Mononuclear cell (primary cell): ENCODE results near the gene SIMC1. TPM values are rescaled to one million over a fixed set of nuclear protein-coding genes. Genes with fewer than 3 reads are reported as not detected.
"Not testable (repeated sequence)": the region's sequence is repeated elsewhere in the genome, so short reads cannot be mapped to it uniquely, and the experiment has no call there.

Experiments
- H3K27me3 ChIP-seq: 2 replicates; pipeline ENCODE4 v1.6.0; 2011; ENCODE audit warnings: low read length, control low read depth; ENCODE audit not compliant: insufficient read depth
- H3K4me1 ChIP-seq: 2 replicates; pipeline ENCODE4 v1.5.1; 2011; ENCODE audit warnings: mild to moderate bottlenecking, low read length, control low read depth; ENCODE audit not compliant: insufficient read depth
- H3K4me3 ChIP-seq: 2 replicates; pipeline ENCODE4 v1.5.1; 2011; ENCODE audit warnings: mild to moderate bottlenecking, low read length, moderate library complexity
- H3K9me3 ChIP-seq: 2 replicates; pipeline ENCODE4 v1.5.1; 2011; ENCODE audit warnings: low read depth, mild to moderate bottlenecking, control low read depth, low read length
- total RNA-seq: library from RNA; depleted of rRNA; stranded (reverse); fragments of >200 nt; gene quantifications from one replicate; pipeline ENCODE4 v1.2.3, GENCODE V29; 2012

The SIMC1 gene
- 11.5 TPM for total RNA-seq

GRCh38 chr5:176237971-176238644 lies at the start of gene SIMC1:
Gene SIMC1 (plus strand): TSS chr5:176238424. CDS start chr5:176238509, 85 bp downstream.
- peak within 1 kb of the TSS; percentile 36 for H3K4me3 ChIP-seq
- not testable (repeated sequence) for H3K4me1 ChIP-seq

GRCh38 chr5:176188506-176189193 lies 49.6 kb upstream of the SIMC1 start:
- Histone ChIP-seq H3K9me3 (no peaks in the 10 kb centered on the region), H3K4me1 (no peaks in the 10 kb centered on the region), H3K27me3 (no peaks in the 10 kb centered on the region), H3K4me3 (no peak overlapping the region)

More at GRCh38 chr5:176237971-176238644, at the start of gene SIMC1:
- H3K9me3 ChIP-seq, H3K27me3 ChIP-seq: not testable (repeated sequence)

GRCh38 chr5:176189857-176190256 lies 48.4 kb upstream of the SIMC1 start:
- no peak overlapping the region for H3K4me3 ChIP-seq
- no peaks in the 10 kb centered on the region for H3K4me1 ChIP-seq
- H3K9me3 ChIP-seq: no peaks in the 10 kb centered on the region
- no peaks in the 10 kb centered on the region for H3K27me3 ChIP-seq

GRCh38 chr5:176190886-176191755 lies 47.1 kb upstream of the SIMC1 start:
- Histone ChIP-seq H3K4me1 (no peaks in the 10 kb centered on the region), H3K27me3 (no peaks in the 10 kb centered on the region), H3K4me3 (no peak overlapping the region), H3K9me3 (no peaks in the 10 kb centered on the region)

DNA sequence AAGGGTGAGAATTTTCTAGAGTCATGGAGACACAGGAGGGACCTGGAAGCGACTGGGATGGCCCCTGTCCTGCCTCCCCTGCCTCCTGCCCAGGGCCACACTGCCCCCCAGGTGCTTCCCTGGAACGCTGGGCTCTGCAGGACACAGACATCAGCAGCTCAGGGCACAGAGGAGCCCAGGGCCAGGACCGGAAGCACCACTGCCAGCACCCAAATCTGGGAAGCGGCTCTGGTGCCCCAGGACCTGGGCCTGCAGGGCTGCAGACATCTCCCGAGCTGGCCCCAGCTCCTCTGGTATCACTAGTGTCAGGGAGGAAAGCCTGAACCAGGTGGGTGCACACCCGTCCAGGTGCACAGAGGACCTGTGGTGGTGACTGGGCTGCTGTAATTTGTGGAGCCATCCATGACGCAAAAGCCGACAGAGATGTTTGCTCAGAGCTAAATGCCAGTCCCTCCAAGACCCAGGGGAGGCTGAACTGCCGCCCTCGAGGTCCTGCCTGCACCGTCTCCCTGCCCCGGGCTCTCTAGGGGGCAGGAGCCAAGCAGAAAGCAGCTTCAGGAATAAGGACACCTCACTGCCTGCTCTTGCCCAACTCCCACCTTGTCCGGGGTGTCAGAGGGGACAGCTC lies 46.0 kb upstream of the SIMC1 start:
- Histone ChIP-seq H3K4me3 (no peak overlapping the region), H3K27me3 (no peaks in the 10 kb centered on the region), H3K4me1 (no peaks in the 10 kb centered on the region), H3K9me3 (no peaks in the 10 kb centered on the region)

GRCh38 chr5:176192722-176193117 lies 45.5 kb upstream of the SIMC1 start:
- H3K4me1 ChIP-seq, H3K9me3 ChIP-seq, H3K4me3 ChIP-seq, H3K27me3 ChIP-seq: not testable (repeated sequence)

- not testable (repeated sequence) for H3K4me1 ChIP-seq, H3K4me3 ChIP-seq, H3K27me3 ChIP-seq, H3K9me3 ChIP-seq
Measured at GRCh38 chr5:176193636-176194035, 44.6 kb upstream of the SIMC1 start.

DNA sequence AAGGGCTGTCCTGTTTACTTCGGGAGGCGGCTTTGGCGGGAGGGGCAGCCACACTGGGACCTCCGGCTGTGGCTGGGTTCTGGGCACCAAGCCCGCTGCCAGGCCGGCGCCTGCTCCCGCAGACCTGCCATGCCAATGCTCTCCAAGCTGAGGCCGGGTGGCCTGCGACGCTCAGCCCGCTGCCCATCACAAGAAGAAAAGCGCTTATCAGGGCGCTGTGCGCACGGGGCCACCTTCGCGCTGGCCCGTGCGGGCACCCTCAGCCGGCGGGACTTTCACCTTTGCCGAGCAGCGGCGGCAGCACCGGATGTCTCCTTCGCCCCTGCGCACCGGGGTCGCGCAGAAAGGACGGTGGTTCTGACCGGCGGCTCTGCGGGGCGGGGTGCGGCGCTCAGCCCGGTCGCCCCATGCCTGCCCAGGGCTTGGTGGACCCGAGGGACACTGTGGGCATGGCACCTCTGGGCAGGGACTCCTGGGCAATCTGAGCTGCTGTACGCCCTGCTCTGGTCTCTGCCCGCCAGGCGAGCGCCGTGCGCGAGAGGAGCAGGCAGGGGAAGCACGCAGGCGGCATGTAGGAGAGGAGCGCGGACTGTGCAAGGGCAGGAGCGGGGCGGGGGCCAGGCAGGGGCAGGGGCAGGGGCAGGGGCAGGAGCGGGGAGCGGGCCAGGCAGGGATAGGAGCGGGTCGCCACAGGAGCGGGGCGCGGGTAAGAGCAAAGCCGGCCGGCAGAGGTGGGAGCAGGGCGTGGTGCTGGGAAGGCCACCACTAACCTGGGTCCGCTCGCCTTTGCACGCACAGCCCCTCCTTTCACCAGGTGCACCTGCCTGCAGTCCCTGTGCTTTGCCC lies 43.8 kb upstream of the SIMC1 start:
- H3K9me3 ChIP-seq, H3K4me1 ChIP-seq, H3K4me3 ChIP-seq, H3K27me3 ChIP-seq: not testable (repeated sequence)

- H3K9me3 ChIP-seq, H3K27me3 ChIP-seq, H3K4me1 ChIP-seq, H3K4me3 ChIP-seq: not testable (repeated sequence)
Measured at GRCh38 chr5:176195084-176195413, 43.2 kb upstream of the SIMC1 start.

DNA sequence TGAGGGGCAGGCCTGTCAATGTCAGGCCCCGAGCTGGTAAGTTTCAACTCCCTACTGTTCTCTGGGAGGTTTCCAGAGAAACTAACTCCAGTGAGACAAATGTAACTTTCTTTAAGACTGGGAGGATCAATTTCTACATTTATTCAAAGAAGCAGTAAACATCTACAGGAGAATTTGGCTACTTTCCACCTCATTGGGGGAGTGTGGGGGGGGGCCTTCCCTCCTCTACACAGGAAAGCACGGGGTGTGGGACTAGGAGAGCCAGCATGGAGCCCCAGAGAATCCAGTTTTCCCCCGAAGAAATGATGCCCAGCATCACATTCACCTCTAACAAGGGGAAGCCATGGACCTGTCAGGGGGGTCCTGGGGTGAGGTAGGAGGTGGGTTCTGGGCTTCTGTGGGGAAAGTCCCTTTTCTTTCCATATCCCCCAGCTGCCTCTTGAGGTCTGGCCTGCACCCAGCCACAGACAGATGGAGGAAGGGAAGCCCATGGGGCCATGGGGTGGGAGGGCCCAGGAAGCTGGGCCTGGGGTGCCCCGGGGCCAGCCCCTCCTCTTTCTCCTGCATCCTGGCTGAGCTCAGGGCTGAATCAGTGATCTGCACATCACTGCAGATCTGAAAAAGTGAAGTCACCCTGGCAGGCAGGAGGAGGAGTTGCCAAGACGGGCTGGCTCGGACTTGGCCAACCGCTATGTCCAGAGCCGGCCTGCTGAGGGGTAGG lies 42.6 kb upstream of the SIMC1 start:
- not testable (repeated sequence) for H3K4me3 ChIP-seq, H3K4me1 ChIP-seq, H3K27me3 ChIP-seq, H3K9me3 ChIP-seq

GRCh38 chr5:176196781-176197180 lies 41.4 kb upstream of the SIMC1 start:
- not testable (repeated sequence) for H3K4me1 ChIP-seq, H3K27me3 ChIP-seq, H3K9me3 ChIP-seq, H3K4me3 ChIP-seq

DNA sequence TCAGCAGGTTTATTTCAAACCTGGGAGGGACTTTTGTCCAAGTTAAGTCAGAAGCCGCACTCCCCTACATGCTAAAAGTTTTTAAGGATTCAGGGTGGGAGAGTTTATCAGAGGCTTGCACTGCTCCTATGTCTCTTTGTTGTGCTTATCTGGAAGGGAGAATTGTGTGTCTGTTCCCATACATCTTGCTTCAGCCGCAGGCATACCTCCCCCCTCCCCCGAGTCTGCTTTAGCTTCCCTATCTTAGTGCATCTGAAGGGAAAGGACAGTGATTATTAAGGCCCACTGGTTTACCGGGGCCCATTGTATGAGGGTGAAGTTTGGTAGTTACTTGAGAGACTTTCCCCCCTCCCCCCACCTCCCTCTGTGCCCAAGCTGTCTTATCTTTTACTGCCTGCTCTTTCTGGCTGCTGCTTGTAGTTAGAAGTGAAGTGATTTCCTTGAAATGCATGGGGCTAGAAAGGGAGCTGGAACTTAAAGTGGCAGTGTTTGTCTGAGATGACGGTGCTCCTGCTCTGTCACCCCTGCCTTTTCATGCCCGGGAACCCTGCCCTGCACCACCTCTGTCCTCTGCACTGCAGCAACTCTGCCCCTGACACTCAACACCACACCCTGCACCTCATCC lies 40.9 kb upstream of the SIMC1 start:
- not testable (repeated sequence) for H3K27me3 ChIP-seq, H3K4me1 ChIP-seq, H3K4me3 ChIP-seq

DNA sequence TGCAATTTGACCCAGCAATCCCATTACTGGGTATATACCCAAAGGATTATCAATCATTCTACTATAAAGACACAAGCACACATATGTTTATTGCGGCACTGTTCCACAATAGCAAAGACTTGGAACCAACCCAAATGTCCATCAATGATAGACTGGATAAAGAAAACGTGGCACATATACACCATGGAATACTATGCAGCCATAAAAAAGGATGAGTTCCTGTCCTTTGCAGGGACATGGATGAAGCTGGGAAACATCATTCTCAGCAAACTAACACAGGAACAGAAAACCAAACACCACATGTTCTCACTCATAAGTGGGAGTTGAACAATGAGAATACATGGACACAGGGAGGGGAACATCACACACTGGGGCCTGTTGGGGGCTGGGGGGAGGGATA lies 39.9 kb upstream of the SIMC1 start:
- H3K4me3 ChIP-seq, H3K4me1 ChIP-seq, H3K27me3 ChIP-seq, H3K9me3 ChIP-seq: not testable (repeated sequence)

More for the DNA sequence above, 40.9 kb upstream of the SIMC1 start:
- not testable (repeated sequence) for H3K9me3 ChIP-seq
